HG03135 (cell line): ENCODE measurements around the gene KIF26A.

Source experiments
- ATAC-seq: cut with Tn5 transposase; IDR thresholded peaks from one replicate; pipeline ENCODE4 v1.9.1; 2021; ENCODE audit warnings: mild to moderate bottlenecking, moderate library complexity; ENCODE audit not compliant: unreplicated experiment

Gene KIF26A

GRCh38 chr14:104155513-104155912 is 17.1 kb downstream of the KIF26A start:
- no peak for ATAC-seq

- no peak for ATAC-seq
These were observed 17.8 kb downstream of the KIF26A start for GRCh38 chr14:104156142-104156541.

- no peak for ATAC-seq
These were observed 18.9 kb downstream of the KIF26A start for GRCh38 chr14:104157016-104157928.

- ATAC-seq: no peak
These were observed 20.7 kb downstream of the KIF26A start for GRCh38 chr14:104158827-104159798.

- ATAC-seq: no peak
These were observed 21.6 kb downstream of the KIF26A start for GRCh38 chr14:104159990-104160389.

GRCh38 chr14:104161602-104162367 is 23.4 kb downstream of the KIF26A start:
- ATAC-seq: no peak

- ATAC-seq: no peak
These were observed 24.1 kb downstream of the KIF26A start for GRCh38 chr14:104162495-104162894.

GRCh38 chr14:104163541-104163940 is 25.2 kb downstream of the KIF26A start:
- ATAC-seq: no peak

GRCh38 chr14:104164041-104164440 is 25.7 kb downstream of the KIF26A start:
- no peak for ATAC-seq

GRCh38 chr14:104164512-104164911 is 26.1 kb downstream of the KIF26A start:
- ATAC-seq: no peak

GRCh38 chr14:104166698-104167097 is 28.3 kb downstream of the KIF26A start:
- no peak for ATAC-seq

GRCh38 chr14:104168603-104169002 is 30.2 kb downstream of the KIF26A start:
- no peak for ATAC-seq

GRCh38 chr14:104169005-104169698 is 30.8 kb downstream of the KIF26A start:
- ATAC-seq: no peak

GRCh38 chr14:104169699-104170479 is 31.5 kb downstream of the KIF26A start:
- no peak for ATAC-seq

- no peak for ATAC-seq
These were observed 32.8 kb downstream of the KIF26A start for GRCh38 chr14:104171029-104171697.

- no peak for ATAC-seq
These were observed 33.5 kb downstream of the KIF26A start for GRCh38 chr14:104171895-104172294.

GRCh38 chr14:104172349-104172748 is 34.0 kb downstream of the KIF26A start:
- ATAC-seq: no peak

- no peak for ATAC-seq
These were observed 34.5 kb downstream of the KIF26A start for GRCh38 chr14:104172880-104173279.

GRCh38 chr14:104174051-104174450 is 35.7 kb downstream of the KIF26A start:
- no peak for ATAC-seq
